K562 (cell line): ENCODE results near the gene PHOSPHO1. TPM values are rescaled to one million over a fixed set of nuclear protein-coding genes. Genes with fewer than 3 reads are reported as not detected.
A peak's percentile ranks its signal among the peaks of the same experiment; 100 is the strongest.

Experiments used
- BRF2 ChIP-seq: IDR thresholded peaks from 3 replicates; pipeline ENCODE4 v1.6.1; 2011; ENCODE audit warnings: borderline replicate concordance, mild to moderate bottlenecking; ENCODE audit not compliant: insufficient read length, insufficient read depth
- CBX3 ChIP-seq, 2 experiments: IDR thresholded peaks; 1 replicate in 1 of 2; 2 replicates in 1 of 2; pipeline ENCODE4 v1.6.1; 2012; ENCODE audit warnings: inconsistent platforms in 2 of 2, low read length in 2 of 2, borderline replicate concordance in 1 of 2, control low read depth in 1 of 2
- ELF2 ChIP-seq: fragments of 250-450 bp; sonication (Bioruptor Pico); IDR thresholded peaks from 2 replicates; pipeline ENCODE4 v1.5.0; 2021; ENCODE audit warnings: mild to moderate bottlenecking
- EZH2 ChIP-seq: IDR thresholded peaks from 2 replicates; pipeline ENCODE4 v1.6.1; 2012; ENCODE audit warnings: low read depth, mild to moderate bottlenecking, inconsistent platforms, low read length, borderline replicate concordance
- FOXA3 ChIP-seq, 2 experiments: fragments of 450-650 bp in 1 of 2; sonication (generic) in 1 of 2; formaldehyde crosslinking; IDR thresholded peaks in 1 of 2; conservative IDR thresholded peaks in 1 of 2; 2 replicates each; pipeline versions ENCODE4 v1.4.0 to v1.8.0; 2020 to 2022; ENCODE audit warnings: mild to moderate bottlenecking in 2 of 2, missing genetic modification reagents in 1 of 2
- FOXK2 ChIP-seq, 2 experiments: fragments of 450-650 bp; IDR thresholded peaks in 1 of 2; conservative IDR thresholded peaks in 1 of 2; 2 replicates each; pipeline ENCODE4 v1.6.1; 2016; ENCODE audit warnings: low read depth in 2 of 2, mild to moderate bottlenecking in 1 of 2
- FOXP4 ChIP-seq: sonication (generic); formaldehyde crosslinking; IDR thresholded peaks from 2 replicates; pipeline ENCODE4 v1.8.0; 2022; ENCODE audit warnings: mild to moderate bottlenecking, missing genetic modification reagents, borderline replicate concordance
- HDGF ChIP-seq: fragments of 450-650 bp; IDR thresholded peaks from 2 replicates; pipeline ENCODE4 v1.6.1; 2016
- HNRNPLL ChIP-seq: fragments of 200-400 bp; formaldehyde crosslinking; IDR thresholded peaks from 2 replicates; pipeline ENCODE4 v1.6.1; 2017; ENCODE audit warnings: low read length, low read depth, mild to moderate bottlenecking; ENCODE audit not compliant: poor library complexity, severe bottlenecking
- HSF4 ChIP-seq: fragments of 250-450 bp; sonication (Bioruptor Pico); IDR thresholded peaks from 2 replicates; pipeline ENCODE4 v2.1.2; 2022; ENCODE audit warnings: mild to moderate bottlenecking, moderate library complexity, borderline replicate concordance
- KDM2B ChIP-seq: fragments of 250-450 bp; sonication (Bioruptor Pico); IDR thresholded peaks from 2 replicates; pipeline ENCODE4 v1.8.0; 2021; ENCODE audit warnings: mild to moderate bottlenecking, moderate library complexity
- KDM5B ChIP-seq: fragments of 200-600 bp; sonication (generic); IDR thresholded peaks from 2 replicates; pipeline ENCODE4 v1.6.1; 2012; ENCODE audit warnings: low read depth, mild to moderate bottlenecking, moderate library complexity, low read length, control low read depth, inconsistent platforms; ENCODE audit not compliant: insufficient replicate concordance
- MBD2 ChIP-seq: sonication (generic); IDR thresholded peaks from 2 replicates; pipeline ENCODE4 v1.6.1; 2016; ENCODE audit warnings: low read depth, borderline replicate concordance
- MXI1 ChIP-seq: IDR thresholded peaks from 2 replicates; pipeline ENCODE4 v1.6.1; 2011; ENCODE audit warnings: low read depth, mild to moderate bottlenecking, improper control_type of control experiment, low read length
- POLR2AphosphoS2 ChIP-seq: IDR thresholded peaks from 2 replicates; pipeline ENCODE4 v1.6.1; 2012; ENCODE audit warnings: low read length, improper control_type of control experiment
- POLR2G ChIP-seq: fragments of 200-400 bp; formaldehyde crosslinking; IDR thresholded peaks from 2 replicates; pipeline ENCODE4 v1.6.1; 2017; ENCODE audit warnings: low read depth, mild to moderate bottlenecking, antibody characterized with exemption, low read length, moderate library complexity
- RHOXF2B ChIP-seq: fragments of 250-450 bp; sonication (Bioruptor Pico); conservative IDR thresholded peaks from 2 replicates; pipeline ENCODE4 v1.5.1; 2021
- SOX6 ChIP-seq: fragments of 450-650 bp; IDR thresholded peaks from 2 replicates; pipeline ENCODE4 v1.6.1; 2014; ENCODE audit warnings: mild to moderate bottlenecking
- SP1 ChIP-seq: sonication (generic); formaldehyde crosslinking; IDR thresholded peaks from 2 replicates; pipeline ENCODE4 v1.8.1; 2022; ENCODE audit warnings: mild to moderate bottlenecking, missing genetic modification reagents
- TFAP4 ChIP-seq: sonication (generic); formaldehyde crosslinking; IDR thresholded peaks from 2 replicates; pipeline ENCODE4 v1.8.0; 2022; ENCODE audit warnings: missing genetic modification reagents, mild to moderate bottlenecking, moderate library complexity, borderline replicate concordance
- XRCC4 ChIP-seq: IDR thresholded peaks from one replicate; pipeline ENCODE4 v1.6.1; 2011; ENCODE audit not compliant: insufficient read depth, insufficient read length; ENCODE audit errors: extremely low read depth
- ZC3H11A ChIP-seq: IDR thresholded peaks from 2 replicates; pipeline ENCODE4 v1.6.1; 2012; ENCODE audit warnings: low read depth, low read length, improper control_type of control experiment
- ZFPM2 ChIP-seq: fragments of 250-450 bp; sonication (Bioruptor Pico); IDR thresholded peaks from 2 replicates; pipeline ENCODE4 v1.5.1; 2022; ENCODE audit warnings: mild to moderate bottlenecking
- ZNF347 ChIP-seq: fragments of 450-650 bp; formaldehyde crosslinking; IDR thresholded peaks from 2 replicates; pipeline ENCODE4 v1.4.0; 2020; ENCODE audit warnings: low read depth, mild to moderate bottlenecking, moderate library complexity
- polyA plus RNA-seq, 8 experiments: library from polyadenylated mRNA; depleted of rRNA in 4 of 8; stranded (reverse) in 5 of 8; unstranded in 3 of 8; fragments of >200 nt; fragmentation: Nextera tagmentation in 2 of 8; fragmentation: Illumina TruSeq in 1 of 8; extraction: Ambion mirVana in 2 of 8; extraction: Trizol in 1 of 8; gene quantifications; 2 replicates each; pipeline versions ENCODE4 v1.2.1 to v1.2.3, GENCODE V29; 2011 to 2014; ENCODE audit warnings: inconsistent platforms in 1 of 8, missing spikeins in 1 of 8
- total RNA-seq, 7 experiments: library from RNA; depleted of rRNA in 6 of 7; stranded (reverse); fragments of >200 nt in 6 of 7; fragmentation: Illumina TruSeq in 2 of 7; extraction: Trizol in 2 of 7; gene quantifications; 2 replicates each; pipeline versions ENCODE4 v1.2.1 to v1.2.3, GENCODE V29; 2011 to 2021; ENCODE audit warnings: low replicate concordance in 1 of 7

PHOSPHO1 gene
- total and polyA plus RNA-seq, 9 of the 15 experiments (the other 6 are each of a cell fraction or from before 2014, with no cell fraction given), result 0.06 to 0.07 TPM; not detected in 7

- TF ChIP-seq ZFPM2 (CRISPR knock-in tag), result no peak
- TF ChIP-seq ZC3H11A, result no peak
- TF ChIP-seq SOX6, result no peak
- TF ChIP-seq MBD2, result no peak
- no peak for TF ChIP-seq ZNF347 (CRISPR knock-in tag)
- TF ChIP-seq BRF2, result no peak
- TF ChIP-seq EZH2, result no peak
- peak; percentile 37; the same call in 1 of the 2 replicates for TF ChIP-seq TFAP4 (CRISPR knock-in tag)
- 0 out of 2 replicates have a peak, but pooled peaks have one; percentile 17 for TF ChIP-seq POLR2G
- TF ChIP-seq XRCC4, result no peak
- no peak for TF ChIP-seq CBX3 (IDR thresholded peaks at IDR 0.05; ENCODE audit: borderline replicate concordance in 1 of 2, low read length in 2 of 2)
- TF ChIP-seq FOXA3 (CRISPR knock-in tag; conservative IDR thresholded peaks at IDR 0.05 in 1 of 2, IDR thresholded peaks at IDR 0.05 in 1 of 2), result 0 out of 4 replicates have a peak, but pooled peaks of 1 of the 2 experiments have one; percentile 38
- no peak for TF ChIP-seq ELF2 (CRISPR knock-in tag)
- TF ChIP-seq HNRNPLL, result peak; percentile 49
- no peak for TF ChIP-seq FOXK2 (conservative IDR thresholded peaks at IDR 0.05 in 1 of 2, IDR thresholded peaks at IDR 0.05 in 1 of 2; ENCODE audit: low read depth in 2 of 2)
- 0 out of 2 replicates have a peak, but pooled peaks have one; percentile 45 for TF ChIP-seq KDM2B (CRISPR knock-in tag)
- TF ChIP-seq SP1, result peak; percentile 66; the same call in 1 of the 2 replicates
- TF ChIP-seq HSF4 (CRISPR knock-in tag), result no peak
- TF ChIP-seq HDGF, result no peak
- TF ChIP-seq RHOXF2B, result no peak
- no peak for TF ChIP-seq FOXP4 (CRISPR knock-in tag)
- no peak for TF ChIP-seq POLR2AphosphoS2
- TF ChIP-seq MXI1, result no peak
- TF ChIP-seq KDM5B, result peak; percentile 39
These were observed at the start of gene PHOSPHO1 (continued) for GRCh38 chr17:49230636-49231562.
